HG03103 (cell line): ENCODE measurements around the gene DRGX.

Experiments
- ATAC-seq: cut with Tn5 transposase; IDR thresholded peaks from one replicate; pipeline ENCODE4 v1.9.1; 2021; ENCODE audit warnings: low read depth; ENCODE audit not compliant: unreplicated experiment

Gene DRGX

GRCh38 chr10:49349390-49349789 lies 46.5 kb downstream of the DRGX start:
- ATAC-seq: no peak

GRCh38 chr10:49348593-49348992 lies 47.3 kb downstream of the DRGX start:
- ATAC-seq: no peak

- ATAC-seq: no peak
Measured at GRCh38 chr10:49347827-49348226, 48.1 kb downstream of the DRGX start.

- ATAC-seq: no peak
Measured at GRCh38 chr10:49347342-49347741, 48.5 kb downstream of the DRGX start.

GRCh38 chr10:49344840-49345239 lies 51.0 kb downstream of the DRGX start:
- no peak for ATAC-seq

- no peak for ATAC-seq
Measured at GRCh38 chr10:49338604-49339003, 57.3 kb downstream of the DRGX start.

GRCh38 chr10:49335364-49335972 lies 60.4 kb downstream of the DRGX start:
- ATAC-seq: no peak

GRCh38 chr10:49334964-49335363 lies 60.9 kb downstream of the DRGX start:
- ATAC-seq: no peak

GRCh38 chr10:49333192-49333591 lies 62.7 kb downstream of the DRGX start:
- ATAC-seq: no peak

- ATAC-seq: no peak
Measured at GRCh38 chr10:49332768-49333167, 63.1 kb downstream of the DRGX start.

- no peak for ATAC-seq
Measured at GRCh38 chr10:49332333-49332732, 63.6 kb downstream of the DRGX start.

GRCh38 chr10:49331431-49331830 lies 64.5 kb downstream of the DRGX start:
- no peak for ATAC-seq

GRCh38 chr10:49330127-49330665 lies 65.7 kb downstream of the DRGX start:
- ATAC-seq: no peak

- ATAC-seq: no peak
Measured at GRCh38 chr10:49329146-49329505, 66.8 kb downstream of the DRGX start.

- ATAC-seq: no peak
Measured at GRCh38 chr10:49328401-49329145, 67.3 kb downstream of the DRGX start.

- no peak for ATAC-seq
Measured at GRCh38 chr10:49327036-49327813, 68.7 kb downstream of the DRGX start.

GRCh38 chr10:49325916-49326783 lies 69.7 kb downstream of the DRGX start:
- no peak for ATAC-seq

- no peak for ATAC-seq
Measured at GRCh38 chr10:49325131-49325915, 70.6 kb downstream of the DRGX start.

GRCh38 chr10:49324711-49325110 lies 71.2 kb downstream of the DRGX start:
- ATAC-seq: no peak

- ATAC-seq: no peak
Measured at GRCh38 chr10:49323896-49324270, 72.0 kb downstream of the DRGX start.
